GM19463 (cell line): Measurements from ENCODE around the gene CAPN15.

Source experiments
- ATAC-seq: cut with Tn5 transposase; IDR thresholded peaks from one replicate; pipeline ENCODE4 v1.9.1; 2021; ENCODE audit warnings: mild to moderate bottlenecking, moderate library complexity; ENCODE audit not compliant: unreplicated experiment

Gene CAPN15

GRCh38 chr16:540645-541340, 13.3 kb downstream of the CAPN15 start:
- no peak for ATAC-seq

- ATAC-seq = no peak
Observed at GRCh38 chr16:543301-544164, 16.0 kb downstream of the CAPN15 start.

GRCh38 chr16:544517-544916, 17.0 kb downstream of the CAPN15 start:
- no peak for ATAC-seq

GRCh38 chr16:546909-547770, 19.6 kb downstream of the CAPN15 start:
- ATAC-seq = no peak

- no peak for ATAC-seq
Observed at GRCh38 chr16:548586-548985, 21.1 kb downstream of the CAPN15 start.

GRCh38 chr16:549544-550263, 22.2 kb downstream of the CAPN15 start:
- no peak for ATAC-seq

- ATAC-seq = no peak
Observed at GRCh38 chr16:551210-551609, 23.7 kb downstream of the CAPN15 start.

GRCh38 chr16:552171-552570, 24.7 kb downstream of the CAPN15 start:
- ATAC-seq = no peak

GRCh38 chr16:553601-554296, 26.2 kb downstream of the CAPN15 start:
- no peak for ATAC-seq

GRCh38 chr16:554297-554621, 26.7 kb downstream of the CAPN15 start:
- ATAC-seq = no peak

GRCh38 chr16:554640-555365, 27.3 kb downstream of the CAPN15 start:
- no peak for ATAC-seq

- no peak for ATAC-seq
Observed at GRCh38 chr16:555528-556473, 28.3 kb downstream of the CAPN15 start.

GRCh38 chr16:556474-557173, 29.1 kb downstream of the CAPN15 start:
- ATAC-seq = no peak

- ATAC-seq = no peak
Observed at GRCh38 chr16:557463-558297, 30.2 kb downstream of the CAPN15 start.

- no peak for ATAC-seq
Observed at GRCh38 chr16:558298-559020, 30.9 kb downstream of the CAPN15 start.

GRCh38 chr16:559021-559380, 31.5 kb downstream of the CAPN15 start:
- no peak for ATAC-seq
